Retinal pigment epithelial cell (primary cell): ENCODE measurements around the gene DGCR2.
"Not testable (repeated sequence)": the region's sequence is repeated elsewhere in the genome, so short reads cannot be mapped to it uniquely, and the experiment has no call there.

ENCODE experiments used
- DNase-seq: peaks from one replicate; pipeline ENCODE4 v3.0.0-alpha.2; 2010; ENCODE audit warnings: low read depth
- H3K4me3 ChIP-seq: 2 replicates; pipeline ENCODE4 v1.5.1; 2011; ENCODE audit warnings: mild to moderate bottlenecking, low read length, control low read depth, moderate library complexity
- CTCF ChIP-seq: conservative IDR thresholded peaks from 2 replicates; pipeline ENCODE4 v1.5.1; 2011; ENCODE audit warnings: low read depth, low read length, control low read depth, inconsistent platforms

The DGCR2 gene

GRCh38 chr22:19164425-19164824 lies 42.2 kb upstream of the DGCR2 start:
- DNase-seq = no peak
- TF ChIP-seq CTCF = no peak
- H3K4me3 ChIP-seq = no peak overlapping the region

- DNase-seq, H3K4me3 ChIP-seq: not testable (repeated sequence)
Observed at GRCh38 chr22:19158649-19159048, 36.4 kb upstream of the DGCR2 start.

- DNase-seq, H3K4me3 ChIP-seq: not testable (repeated sequence)
Observed at GRCh38 chr22:19156109-19156508, 33.9 kb upstream of the DGCR2 start.

DNA sequence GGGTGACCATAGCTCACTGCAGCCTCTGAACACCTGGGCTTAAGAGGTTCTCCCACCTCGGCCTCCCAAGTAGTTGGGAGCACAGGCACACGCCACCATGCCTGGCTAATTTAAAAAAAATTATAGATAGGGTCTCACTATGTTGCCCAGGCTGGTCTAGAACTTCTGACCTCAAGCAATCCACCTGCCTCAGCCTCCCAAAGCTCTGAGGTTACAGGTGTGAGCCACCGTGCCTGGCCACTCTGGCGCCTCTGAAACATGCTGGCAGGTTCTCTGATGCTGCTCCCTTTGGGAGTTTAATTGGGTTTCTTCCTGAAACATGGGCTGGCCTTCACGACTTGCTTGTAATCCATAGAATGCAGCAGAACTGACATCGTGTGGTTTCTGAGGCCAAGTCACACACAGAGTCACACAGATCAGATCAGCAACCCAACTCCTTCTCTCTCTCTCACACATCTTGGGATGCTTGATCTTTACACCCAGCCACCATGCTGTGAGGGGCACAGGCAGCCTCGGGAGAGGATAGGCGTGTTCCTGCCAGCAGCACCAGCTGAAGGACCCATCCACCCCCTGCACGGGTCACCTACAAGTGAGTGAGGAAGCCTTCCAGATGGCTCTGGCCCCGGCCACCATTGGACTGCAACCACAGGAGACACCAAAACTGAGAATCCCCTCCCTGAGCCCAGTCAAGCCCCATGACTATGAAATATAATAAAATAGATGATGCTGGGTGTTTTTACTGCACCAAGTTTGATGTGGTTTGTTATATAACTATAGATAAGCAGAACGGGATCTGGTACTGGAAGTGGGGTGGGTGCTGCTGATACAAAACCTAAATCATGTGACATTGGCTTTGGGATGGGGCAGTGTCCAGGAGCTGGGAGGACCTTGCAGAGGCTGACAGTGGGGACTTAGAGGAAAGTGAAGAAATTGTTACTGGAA lies 31.0 kb upstream of the DGCR2 start:
- H3K4me3 ChIP-seq = no peak overlapping the region
- no peak for TF ChIP-seq CTCF
- no peak for DNase-seq

DNA sequence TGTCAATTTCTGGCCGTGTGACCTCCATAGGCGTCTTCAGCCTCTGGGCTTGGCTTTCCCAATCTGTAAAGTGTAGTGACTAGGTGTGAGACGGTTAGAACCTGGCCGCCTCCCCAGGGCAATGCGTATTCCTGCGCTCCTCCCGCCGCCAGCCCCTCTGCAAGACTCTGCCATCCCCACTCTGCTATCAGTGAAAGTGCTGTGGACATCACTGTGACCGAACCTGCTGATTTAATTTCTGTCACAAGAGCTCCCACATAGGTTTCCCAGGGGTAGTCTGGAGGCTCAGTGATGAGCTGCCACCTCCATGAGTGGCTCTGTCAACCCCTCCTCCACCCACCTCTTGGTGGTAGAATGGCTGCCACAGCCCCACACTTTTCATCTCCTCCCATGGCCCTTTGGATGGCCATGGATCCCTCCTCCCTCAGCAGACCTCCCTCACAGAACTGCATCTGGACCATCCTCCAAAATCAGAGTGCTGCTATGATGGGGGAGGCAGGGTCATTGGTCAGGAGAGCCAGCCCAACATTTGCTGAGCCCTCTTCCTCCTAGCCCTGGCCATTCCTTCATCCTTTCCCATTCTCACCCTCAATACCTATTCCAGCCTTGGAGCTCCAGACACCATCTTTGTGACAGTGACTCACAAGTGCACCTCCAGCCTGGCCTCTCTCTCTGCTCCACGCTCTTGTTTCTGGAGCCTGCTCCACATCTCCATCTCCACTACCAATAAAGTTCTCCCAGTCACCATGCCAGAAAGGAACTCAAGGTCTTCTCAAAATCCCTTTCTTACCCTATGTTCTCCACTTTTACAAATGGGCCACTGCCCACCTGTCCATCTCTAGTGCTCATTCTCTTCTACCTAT lies 29.3 kb upstream of the DGCR2 start:
- no peak for DNase-seq
- H3K4me3 ChIP-seq = no peak overlapping the region
- no peak for TF ChIP-seq CTCF

GRCh38 chr22:19150482-19151328 lies 28.5 kb upstream of the DGCR2 start:
- no peak for TF ChIP-seq CTCF
- no peak overlapping the region for H3K4me3 ChIP-seq
- no peak for DNase-seq

DNA sequence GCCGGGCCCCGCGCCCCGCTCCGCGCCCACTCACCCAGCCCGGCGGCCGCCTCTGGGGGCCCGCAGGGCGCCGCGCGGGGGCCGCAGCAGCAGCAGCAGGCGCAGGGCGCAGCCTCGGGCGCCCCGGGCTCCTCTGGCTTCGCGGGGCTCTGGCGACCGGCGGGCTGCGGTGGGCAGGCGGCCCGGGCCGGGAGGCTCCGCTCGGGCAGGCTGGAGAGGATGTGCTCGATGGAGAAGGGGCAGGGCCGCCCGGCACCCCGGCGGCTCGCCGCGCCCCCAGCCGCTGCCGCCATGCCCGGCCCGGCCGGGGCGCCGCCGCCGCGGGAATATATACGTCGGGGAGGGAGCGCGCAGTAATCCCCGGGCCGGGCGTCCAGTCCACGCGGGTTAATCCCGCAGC lies 27.8 kb upstream of the DGCR2 start, which contains the start of gene GSC2:
TSS of gene GSC2 (minus strand) at position 302 of the 400 bp plus-strand sequence. CDS start at position 293, 9 bp downstream.
- no peak for DNase-seq
- no peak for TF ChIP-seq CTCF
- no peak within 1 kb of the TSS for H3K4me3 ChIP-seq
